Testis (tissue), 3 donors: ENCODE measurements around the gene IL36G. TPM values are rescaled to one million over a fixed set of nuclear protein-coding genes. Genes with fewer than 3 reads are reported as not detected.

Experiments used
- DNase-seq: peaks from one replicate; pipeline ENCODE4 v3.0.0-alpha.2; 2019
- H3K27ac ChIP-seq, 2 donors: fragments of 200-600 bp; sonication (generic); one replicate each; pipeline ENCODE4 v1.5.1; 2019
- H3K27me3 ChIP-seq: fragments of 200-600 bp; sonication (generic); one replicate; pipeline ENCODE4 v1.5.1; 2019
- H3K36me3 ChIP-seq: fragments of 200-600 bp; sonication (generic); one replicate; pipeline ENCODE4 v1.5.1; 2017; ENCODE audit warnings: low read depth; ENCODE audit errors: missing control alignments
- H3K4me1 ChIP-seq: fragments of 200-600 bp; sonication (generic); one replicate; pipeline ENCODE4 v1.5.1; 2019
- H3K4me3 ChIP-seq, 2 donors: fragments of 200-600 bp; sonication (generic); one replicate each; pipeline ENCODE4 v1.5.1; 2017 to 2019
- H3K9me3 ChIP-seq: fragments of 200-600 bp; sonication (generic); one replicate; pipeline ENCODE4 v1.5.1; 2017
- POLR2A ChIP-seq: fragments of 450-650 bp; IDR thresholded peaks from one replicate; pipeline ENCODE4 v1.6.1; 2017; ENCODE audit warnings: antibody characterized with exemption, mild to moderate bottlenecking, moderate library complexity
- WGBS, 2 donors: methylation state at CpG; one replicate each; pipeline ENCODE4 v1.1.5; 2018; 5-methylcytosine and 5-hydroxymethylcytosine counted together
- intact Hi-C: fragments of 100-400 bp; cut with DNase I; formaldehyde crosslinking; loops from one replicate; pipeline ENCODE4 v1.15.1; 2023; ENCODE audit warnings: low total_unique reads
- polyA plus RNA-seq: library from polyadenylated mRNA; stranded (reverse); fragments of 350-450 nt; fragmentation: Illumina TruSeq; extraction: RNeasy Lipid Tissue Mini Kit (QIAGEN cat#74804); gene quantifications from one replicate; pipeline ENCODE4 v1.2.3, GENCODE V29; 2014; ENCODE audit warnings: low read depth, low replicate concordance; ENCODE audit not compliant: insufficient read depth
- total RNA-seq, 2 donors: library from RNA; depleted of rRNA; stranded (reverse); fragments of >200 nt; gene quantifications; one replicate each; pipeline ENCODE4 v1.2.3, GENCODE V29; 2016
- TF ChIP-seq, protein P1 (sequence below), 3 experiments: fragments of 450-650 bp in 2 of 3; fragments of 200-600 bp in 1 of 3; sonication (generic) in 1 of 3; IDR thresholded peaks; one replicate each; pipeline ENCODE4 v1.5.1; 2016 to 2019; ENCODE audit warnings: antibody characterized with exemption in 3 of 3, mild to moderate bottlenecking in 2 of 3, moderate library complexity in 1 of 3

Gene IL36G
- total and polyA plus RNA-seq, 3 donors from 2014 or later = 0.68 TPM; not detected in 2

DNA sequence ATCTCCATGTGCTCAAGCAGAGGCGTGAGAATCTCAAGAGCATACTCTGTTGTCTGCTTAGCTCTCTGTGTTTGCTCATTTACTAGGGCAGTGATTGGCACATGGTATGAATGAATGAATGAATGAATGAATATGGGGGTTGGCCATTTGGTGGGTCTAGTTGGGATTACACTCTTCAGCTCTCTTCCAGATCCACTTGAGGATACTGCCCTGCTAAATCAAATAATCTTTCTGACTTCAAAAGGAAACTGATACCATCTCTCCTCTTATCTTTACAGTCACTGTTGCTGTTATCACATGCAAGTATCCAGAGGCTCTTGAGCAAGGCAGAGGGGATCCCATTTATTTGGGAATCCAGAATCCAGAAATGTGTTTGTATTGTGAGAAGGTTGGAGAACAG is 1.9 kb downstream of the IL36G start:
- Histone ChIP-seq H3K4me1 (no peaks in the 10 kb centered on the region), H3K27me3 (no peaks in the 10 kb centered on the region), H3K27ac (no peak overlapping the region), H3K36me3 (no peaks in the 10 kb centered on the region), H3K9me3 (no peaks in the 10 kb centered on the region), H3K4me3 (no peak overlapping the region)
- TF ChIP-seq, protein P1, sequence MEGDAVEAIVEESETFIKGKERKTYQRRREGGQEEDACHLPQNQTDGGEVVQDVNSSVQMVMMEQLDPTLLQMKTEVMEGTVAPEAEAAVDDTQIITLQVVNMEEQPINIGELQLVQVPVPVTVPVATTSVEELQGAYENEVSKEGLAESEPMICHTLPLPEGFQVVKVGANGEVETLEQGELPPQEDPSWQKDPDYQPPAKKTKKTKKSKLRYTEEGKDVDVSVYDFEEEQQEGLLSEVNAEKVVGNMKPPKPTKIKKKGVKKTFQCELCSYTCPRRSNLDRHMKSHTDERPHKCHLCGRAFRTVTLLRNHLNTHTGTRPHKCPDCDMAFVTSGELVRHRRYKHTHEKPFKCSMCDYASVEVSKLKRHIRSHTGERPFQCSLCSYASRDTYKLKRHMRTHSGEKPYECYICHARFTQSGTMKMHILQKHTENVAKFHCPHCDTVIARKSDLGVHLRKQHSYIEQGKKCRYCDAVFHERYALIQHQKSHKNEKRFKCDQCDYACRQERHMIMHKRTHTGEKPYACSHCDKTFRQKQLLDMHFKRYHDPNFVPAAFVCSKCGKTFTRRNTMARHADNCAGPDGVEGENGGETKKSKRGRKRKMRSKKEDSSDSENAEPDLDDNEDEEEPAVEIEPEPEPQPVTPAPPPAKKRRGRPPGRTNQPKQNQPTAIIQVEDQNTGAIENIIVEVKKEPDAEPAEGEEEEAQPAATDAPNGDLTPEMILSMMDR (IDR thresholded peaks at IDR 0.05) = no peak
- TF ChIP-seq POLR2A = no peak
- WGBS, 2 donors = 100% methylated on average over 1 of the region's 1 CpG
- intact Hi-C loops = no loop called here
- no peak for DNase-seq

DNA sequence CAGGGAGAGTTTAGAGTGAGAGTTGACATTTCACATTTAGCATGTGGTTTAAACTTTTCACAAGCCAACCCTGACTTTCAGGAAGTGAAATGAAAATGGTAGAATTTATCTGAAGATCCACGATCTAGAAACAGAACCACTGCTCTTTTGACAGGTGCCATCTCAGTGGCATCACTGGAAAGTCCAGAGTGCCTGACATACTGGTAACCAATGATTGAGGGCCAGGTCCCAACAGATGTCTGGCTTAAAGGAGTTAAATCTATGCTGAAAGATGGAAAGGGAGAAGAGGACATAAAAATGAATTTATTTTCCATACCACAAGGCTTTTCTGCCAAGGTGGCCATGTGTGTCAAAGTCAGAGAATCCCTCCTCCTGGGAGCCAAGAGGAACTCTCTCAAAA is 2.7 kb downstream of the IL36G start:
- intact Hi-C loops = no loop called here
- Histone ChIP-seq H3K27me3 (no peaks in the 10 kb centered on the region), H3K27ac (no peak overlapping the region), H3K4me3 (no peak overlapping the region), H3K36me3 (no peaks in the 10 kb centered on the region), H3K4me1 (no peaks in the 10 kb centered on the region), H3K9me3 (no peaks in the 10 kb centered on the region)
- WGBS, 2 donors = 67 to 76% methylated on average over 1 of the region's 1 CpG
- DNase-seq = no peak
- TF ChIP-seq POLR2A = no peak
- TF ChIP-seq, protein P1 (IDR thresholded peaks at IDR 0.05) = no peak

DNA sequence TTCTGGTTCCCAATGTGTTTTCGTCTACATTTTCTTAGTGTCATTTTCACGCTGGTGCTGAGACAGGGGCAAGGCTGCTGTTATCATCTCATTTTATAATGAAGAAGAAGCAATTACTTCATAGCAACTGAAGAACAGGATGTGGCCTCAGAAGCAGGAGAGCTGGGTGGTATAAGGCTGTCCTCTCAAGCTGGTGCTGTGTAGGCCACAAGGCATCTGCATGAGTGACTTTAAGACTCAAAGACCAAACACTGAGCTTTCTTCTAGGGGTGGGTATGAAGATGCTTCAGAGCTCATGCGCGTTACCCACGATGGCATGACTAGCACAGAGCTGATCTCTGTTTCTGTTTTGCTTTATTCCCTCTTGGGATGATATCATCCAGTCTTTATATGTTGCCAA is 7.3 kb downstream of the IL36G start:
- intact Hi-C loops = no loop called here
- TF ChIP-seq, protein P1 (IDR thresholded peaks at IDR 0.05) = no peak
- TF ChIP-seq POLR2A = no peak
- H3K4me1 ChIP-seq = no peaks in the 10 kb centered on the region
- no peak overlapping the region for H3K27ac ChIP-seq
- H3K36me3 ChIP-seq = no peaks in the 10 kb centered on the region
- no peak for DNase-seq
- WGBS, 2 donors = 95 to 96% methylated on average over 5 of the region's 5 CpGs
- H3K9me3 ChIP-seq = no peaks in the 10 kb centered on the region
- no peaks in the 10 kb centered on the region for H3K27me3 ChIP-seq
- no peak overlapping the region for H3K4me3 ChIP-seq

DNA sequence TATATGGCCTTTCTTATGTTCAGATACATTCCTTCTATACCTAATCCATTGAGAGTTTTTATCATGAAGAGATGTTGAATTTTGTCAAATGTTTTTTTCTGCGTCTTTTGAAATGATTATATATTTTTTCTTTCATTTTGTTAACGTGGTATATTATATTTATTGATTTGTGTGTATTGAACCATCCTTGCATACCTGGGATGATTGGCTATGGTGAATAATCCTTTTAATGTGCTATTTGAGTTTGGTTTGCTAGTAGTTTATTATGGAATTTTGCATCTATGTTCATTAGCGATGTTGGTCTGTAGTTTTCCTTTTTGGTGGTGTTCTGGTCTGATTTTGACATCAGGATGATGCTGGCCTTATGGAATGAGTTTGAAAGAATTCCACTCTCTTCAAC is 11.8 kb downstream of the IL36G start:
- Histone ChIP-seq H3K27me3 (no peaks in the 10 kb centered on the region), H3K4me1 (no peaks in the 10 kb centered on the region), H3K4me3 (no peak overlapping the region), H3K27ac (no peak overlapping the region), H3K9me3 (no peaks in the 10 kb centered on the region), H3K36me3 (no peaks in the 10 kb centered on the region)
- DNase-seq = no peak
- TF ChIP-seq POLR2A = no peak
- TF ChIP-seq, protein P1 (IDR thresholded peaks at IDR 0.05) = no peak
- WGBS, 2 donors = 72 to 75% methylated on average over 3 of the region's 3 CpGs
- intact Hi-C loops = no loop called here

DNA sequence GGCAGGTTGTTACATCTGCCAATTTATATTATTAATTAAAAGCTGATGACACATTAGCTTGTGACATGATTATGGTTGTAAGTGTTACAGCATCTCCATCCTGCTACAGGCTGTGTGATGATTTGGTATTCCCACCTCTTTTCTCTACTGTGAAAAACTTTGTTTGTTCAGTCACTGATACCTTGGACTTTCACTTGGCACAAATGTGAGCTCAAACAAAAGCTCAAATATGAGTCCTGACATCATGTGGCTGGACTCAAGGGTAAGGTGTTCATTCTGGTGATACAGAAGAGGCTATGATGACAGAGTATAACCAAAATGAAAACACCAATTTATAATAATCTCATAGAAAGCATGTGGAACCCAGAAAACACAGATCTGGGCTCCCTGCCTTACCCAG is 16.0 kb downstream of the IL36G start:
- Histone ChIP-seq H3K4me1 (no peaks in the 10 kb centered on the region), H3K4me3 (no peak overlapping the region), H3K27me3 (no peaks in the 10 kb centered on the region), H3K36me3 (no peaks in the 10 kb centered on the region), H3K9me3 (no peaks in the 10 kb centered on the region), H3K27ac (no peak overlapping the region)
- intact Hi-C loops = no loop called here
- TF ChIP-seq POLR2A = no peak
- TF ChIP-seq, protein P1 (IDR thresholded peaks at IDR 0.05) = no peak
- DNase-seq = no peak
